GM18951 (cell line): Measurements from ENCODE around the gene ARHGAP12.

Experiments
- POLR2A ChIP-seq: IDR thresholded peaks from 4 replicates; pipeline ENCODE4 v1.6.1; 2011; ENCODE audit warnings: mild to moderate bottlenecking; ENCODE audit not compliant: insufficient read length, insufficient read depth; ENCODE audit errors: extremely low read depth
- in situ Hi-C: fragments of 300-500 bp; cut with MboI; formaldehyde crosslinking; loops from one replicate; pipeline ENCODE4 v1.12.0; 2022; ENCODE audit warnings: low sequenced_read_pairs, mixed read lengths, inconsistent platforms; ENCODE audit not compliant: unreplicated experiment

The ARHGAP12 gene

GRCh38 chr10:31768467-31768866 lies 160.2 kb downstream of the ARHGAP12 start:
- in situ Hi-C loops = loop anchor here (25.0 kb wide), 1 partner anchor 431 kb away; no protein-coding TSS in a partner anchor
- no peak for TF ChIP-seq POLR2A

GRCh38 chr10:31765541-31765940 lies 163.1 kb downstream of the ARHGAP12 start:
- in situ Hi-C loops = loop anchor here (25.0 kb wide), 1 partner anchor 428 kb away; no protein-coding TSS in a partner anchor
- TF ChIP-seq POLR2A = no peak

GRCh38 chr10:31762316-31762715 lies 166.3 kb downstream of the ARHGAP12 start:
- no peak for TF ChIP-seq POLR2A
- in situ Hi-C loops = loop anchor here (25.0 kb wide), 1 partner anchor 425 kb away; no protein-coding TSS in a partner anchor

GRCh38 chr10:31761156-31761555 lies 167.5 kb downstream of the ARHGAP12 start:
- in situ Hi-C loops = loop anchor here (25.0 kb wide), 1 partner anchor 424 kb away; no protein-coding TSS in a partner anchor

GRCh38 chr10:31760674-31761081 lies 168.0 kb downstream of the ARHGAP12 start:
- no peak for TF ChIP-seq POLR2A
- in situ Hi-C loops = loop anchor here (25.0 kb wide), 1 partner anchor 423 kb away; no protein-coding TSS in a partner anchor

More at GRCh38 chr10:31761156-31761555, 167.5 kb downstream of the ARHGAP12 start:
- no peak for TF ChIP-seq POLR2A

- in situ Hi-C loops = loop anchor here (25.0 kb wide), 1 partner anchor 423 kb away; no protein-coding TSS in a partner anchor
- TF ChIP-seq POLR2A = peak; percentile 68
Observed at GRCh38 chr10:31759799-31760626, 168.6 kb downstream of the ARHGAP12 start.

- in situ Hi-C loops = loop anchor here (25.0 kb wide), 1 partner anchor 422 kb away; no protein-coding TSS in a partner anchor
- no peak for TF ChIP-seq POLR2A
Observed at GRCh38 chr10:31759124-31759798, 169.4 kb downstream of the ARHGAP12 start.

GRCh38 chr10:31758495-31758894 lies 170.1 kb downstream of the ARHGAP12 start:
- in situ Hi-C loops = loop anchor here (25.0 kb wide), 1 partner anchor 421 kb away; no protein-coding TSS in a partner anchor
- TF ChIP-seq POLR2A = no peak

GRCh38 chr10:31757831-31758230 lies 170.8 kb downstream of the ARHGAP12 start:
- no peak for TF ChIP-seq POLR2A
- in situ Hi-C loops = loop anchor here (25.0 kb wide), 1 partner anchor 421 kb away; no protein-coding TSS in a partner anchor

GRCh38 chr10:31757386-31757791 lies 171.2 kb downstream of the ARHGAP12 start:
- in situ Hi-C loops = loop anchor here (25.0 kb wide), 1 partner anchor 420 kb away; no protein-coding TSS in a partner anchor

GRCh38 chr10:31756729-31757110 lies 171.9 kb downstream of the ARHGAP12 start:
- in situ Hi-C loops = loop anchor here (25.0 kb wide), 1 partner anchor 419 kb away; no protein-coding TSS in a partner anchor
- no peak for TF ChIP-seq POLR2A

More at GRCh38 chr10:31757386-31757791, 171.2 kb downstream of the ARHGAP12 start:
- no peak for TF ChIP-seq POLR2A

GRCh38 chr10:31756101-31756728 lies 172.4 kb downstream of the ARHGAP12 start:
- in situ Hi-C loops = loop anchor here (25.0 kb wide), 1 partner anchor 419 kb away; no protein-coding TSS in a partner anchor
- TF ChIP-seq POLR2A = no peak
